Muscle layer of colon (tissue), 2 donors: ENCODE data around the gene SPATA32.

Source experiments
- H3K27ac ChIP-seq: one replicate; pipeline ENCODE4 v1.7.0; 2013; ENCODE audit warnings: low read depth, mild to moderate bottlenecking, low read length, moderate library complexity
- H3K27me3 ChIP-seq, 2 donors: one replicate each; pipeline ENCODE4 v1.7.0; 2013; ENCODE audit warnings: low read length in 2 of 2, mild to moderate bottlenecking in 2 of 2; ENCODE audit not compliant: insufficient read depth in 2 of 2, control insufficient read depth in 1 of 2
- H3K36me3 ChIP-seq: one replicate; pipeline ENCODE4 v1.7.0; 2013; ENCODE audit warnings: mild to moderate bottlenecking, low read length; ENCODE audit not compliant: insufficient read depth
- H3K4me1 ChIP-seq: one replicate; pipeline ENCODE4 v1.7.0; 2013; ENCODE audit warnings: mild to moderate bottlenecking, low read length; ENCODE audit not compliant: insufficient read depth
- H3K4me3 ChIP-seq, 2 donors: one replicate each; pipeline ENCODE4 v1.7.0; 2013; ENCODE audit warnings: low read length in 2 of 2, low read depth in 1 of 2, mild to moderate bottlenecking in 1 of 2, moderate library complexity in 1 of 2
- H3K9ac ChIP-seq: one replicate; pipeline ENCODE4 v1.7.0; 2013; ENCODE audit warnings: low read length
- H3K9me3 ChIP-seq: one replicate; pipeline ENCODE4 v1.7.0; 2013; ENCODE audit warnings: mild to moderate bottlenecking, low read length
- donor health status: abdominal sarcoma.
- donor health status: Adenocarcinoma of cecum.

SPATA32 gene

DNA sequence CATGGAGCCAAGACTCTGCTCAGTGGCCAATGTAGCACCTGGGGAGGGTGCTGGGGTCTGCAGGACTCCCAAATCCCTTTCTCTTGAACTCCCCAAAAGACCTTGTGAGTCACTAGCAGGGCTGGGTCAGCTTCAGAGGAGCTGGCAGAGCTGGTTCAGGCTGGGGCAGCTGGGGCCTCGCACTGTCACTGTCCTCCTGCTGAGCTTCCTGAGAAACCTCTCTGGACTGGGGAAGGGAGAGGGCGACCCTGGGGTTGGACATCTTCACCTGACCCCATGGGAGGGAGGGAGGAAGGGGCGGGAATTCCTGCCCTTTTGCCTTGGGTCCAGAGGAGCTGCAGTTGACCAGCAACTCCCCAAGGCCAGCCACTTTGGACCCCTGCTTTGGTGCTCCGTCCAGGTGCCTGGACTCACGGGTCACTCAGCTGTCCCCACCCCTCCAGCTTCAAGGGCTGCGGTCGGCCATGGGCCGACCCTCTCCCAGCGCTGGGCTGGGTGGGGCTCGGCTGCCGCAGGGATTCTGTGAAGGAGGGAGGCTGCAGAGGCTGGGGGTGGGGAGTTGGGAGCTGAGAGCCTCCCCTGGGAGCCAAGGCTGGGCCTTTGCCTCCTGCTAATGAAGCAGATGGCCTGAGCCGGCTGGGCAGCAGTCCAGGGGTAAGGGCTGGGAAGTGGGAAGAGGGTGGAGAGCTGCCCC is 31.0 kb downstream of the SPATA32 start:
- Histone ChIP-seq H3K27ac (no peak overlapping the region), H3K4me1 (peaks cover 8% of the 10 kb centered on the region)

DNA sequence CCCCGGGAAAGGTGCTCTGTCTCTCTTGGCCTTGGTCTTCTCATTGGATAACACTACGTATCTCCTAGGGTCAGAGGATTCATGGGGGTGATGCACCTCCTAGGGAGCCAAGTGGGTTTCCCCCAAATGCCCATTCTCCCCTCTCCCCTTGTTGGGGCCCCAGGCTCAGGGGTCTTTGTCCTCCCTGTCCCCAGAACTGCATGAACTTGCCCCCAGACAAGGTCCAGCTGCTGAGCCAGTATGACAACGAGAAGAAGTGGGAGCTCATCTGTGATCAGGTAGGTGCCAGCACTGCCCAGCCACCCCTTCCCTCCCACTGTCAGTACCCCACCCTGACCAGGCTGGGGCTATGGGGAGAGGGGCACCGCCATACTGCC is 31.5 kb downstream of the SPATA32 start:
- Histone ChIP-seq H3K27ac (no peak overlapping the region), H3K27me3 (no peaks in the 10 kb centered on the region), H3K36me3 (no peaks in the 10 kb centered on the region), H3K4me3 (no peak overlapping the region), H3K4me1 (peaks cover 8% of the 10 kb centered on the region), H3K9me3 (no peaks in the 10 kb centered on the region), H3K9ac (no peak overlapping the region)

More for the DNA sequence above, 31.0 kb downstream of the SPATA32 start:
- Histone ChIP-seq H3K9me3 (no peaks in the 10 kb centered on the region), H3K27me3 (peaks cover 0 to 1% of the 10 kb centered on the region in 2 donors), H3K4me3 (no peak overlapping the region), H3K36me3 (no peaks in the 10 kb centered on the region), H3K9ac (no peak overlapping the region)

DNA sequence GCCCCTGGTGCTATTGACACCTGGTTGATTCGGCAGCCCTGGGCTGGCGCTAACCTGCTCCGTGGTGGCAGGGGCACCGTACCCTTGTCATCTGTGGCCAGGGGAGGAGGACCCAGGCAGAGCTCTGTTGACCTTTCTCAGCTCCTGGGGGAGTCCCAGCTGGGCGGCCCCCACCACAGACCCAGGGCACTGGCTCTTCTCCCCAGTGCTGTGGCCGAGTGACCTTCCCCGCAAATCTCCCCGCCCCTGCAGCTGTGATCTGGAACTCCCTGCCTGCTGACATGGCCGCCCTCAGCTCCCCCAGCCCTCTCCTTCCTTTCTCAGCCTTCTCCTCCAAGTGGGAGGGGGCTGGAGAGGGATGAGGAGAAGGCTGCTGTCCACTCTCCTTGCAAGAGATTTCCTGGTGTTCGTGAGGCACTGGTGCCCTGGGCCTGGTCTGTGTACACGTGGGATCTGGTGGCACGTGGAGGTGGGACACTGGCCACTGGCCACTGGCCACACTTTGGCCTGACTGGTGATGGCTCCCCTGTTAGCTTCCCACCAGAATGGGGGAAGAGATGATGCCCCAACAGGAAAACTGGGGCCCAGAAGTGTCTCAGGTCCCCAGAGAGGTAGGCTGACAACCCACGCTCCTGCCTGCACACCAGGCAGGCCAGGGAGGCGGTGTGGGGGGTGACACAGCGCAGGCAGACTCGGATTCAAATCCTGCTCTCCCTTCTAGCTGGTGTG is 32.0 kb downstream of the SPATA32 start:
- no peak overlapping the region for H3K4me3 ChIP-seq
- peak overlapping the region; percentile 13 for H3K27ac ChIP-seq
- H3K9ac ChIP-seq, result no peak overlapping the region
- H3K27me3 ChIP-seq, result no peaks in the 10 kb centered on the region
- peaks cover 8% of the 10 kb centered on the region for H3K4me1 ChIP-seq
- no peaks in the 10 kb centered on the region for H3K36me3 ChIP-seq
- no peaks in the 10 kb centered on the region for H3K9me3 ChIP-seq

GRCh38 chr17:45228763-45229539 is 32.9 kb downstream of the SPATA32 start:
- Histone ChIP-seq H3K4me3 (no peak overlapping the region), H3K27me3 (no peaks in the 10 kb centered on the region), H3K9me3 (no peaks in the 10 kb centered on the region), H3K27ac (peak overlapping the region; percentile 47), H3K36me3 (no peaks in the 10 kb centered on the region), H3K9ac (no peak overlapping the region), H3K4me1 (peaks cover 8% of the 10 kb centered on the region)

DNA sequence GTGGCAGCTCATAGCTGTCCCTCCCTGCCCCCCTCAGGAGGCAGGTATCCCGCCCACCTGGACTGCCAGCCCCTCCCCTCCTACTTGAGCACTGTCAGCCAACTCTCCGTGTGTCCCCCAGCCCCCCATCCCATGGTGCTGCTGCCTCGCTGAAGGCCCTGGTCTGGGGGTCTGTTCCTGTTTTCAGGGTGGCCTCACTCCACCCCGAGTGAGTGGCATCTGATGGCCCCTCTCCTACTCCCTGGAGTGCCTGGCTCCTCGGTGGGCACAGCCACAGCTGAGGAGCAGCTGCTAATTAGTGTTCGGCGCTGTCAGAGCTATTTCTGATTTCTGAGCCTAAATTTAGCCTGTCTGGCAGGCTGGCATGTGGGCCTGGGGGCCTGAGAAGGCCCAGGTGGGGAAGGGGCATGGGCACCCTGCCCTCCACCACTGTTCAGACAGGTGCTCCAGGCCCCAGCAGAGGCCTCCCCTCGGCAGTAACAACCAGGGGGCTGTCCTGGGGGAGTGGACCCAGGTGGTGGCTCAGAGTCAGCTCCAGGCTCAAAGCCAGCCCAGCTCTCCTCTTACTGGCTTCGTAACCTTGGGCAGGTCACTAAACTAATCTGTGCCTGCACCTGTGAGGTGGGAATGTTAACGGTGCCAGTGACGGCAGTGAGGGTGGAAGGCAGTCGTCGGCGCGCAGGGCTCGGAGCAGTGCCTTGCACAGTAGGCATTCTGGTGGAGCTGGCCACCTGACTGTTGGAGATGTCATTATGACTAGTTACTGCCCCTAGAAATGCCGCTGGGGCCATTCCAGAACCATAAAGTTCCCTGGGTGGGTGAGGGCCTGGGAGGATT is 33.8 kb downstream of the SPATA32 start:
- Histone ChIP-seq H3K36me3 (no peaks in the 10 kb centered on the region), H3K4me3 (no peak overlapping the region), H3K9me3 (no peaks in the 10 kb centered on the region), H3K27me3 (no peaks in the 10 kb centered on the region), H3K4me1 (peaks cover 8% of the 10 kb centered on the region), H3K27ac (peak overlapping the region; percentile 47), H3K9ac (no peak overlapping the region)

DNA sequence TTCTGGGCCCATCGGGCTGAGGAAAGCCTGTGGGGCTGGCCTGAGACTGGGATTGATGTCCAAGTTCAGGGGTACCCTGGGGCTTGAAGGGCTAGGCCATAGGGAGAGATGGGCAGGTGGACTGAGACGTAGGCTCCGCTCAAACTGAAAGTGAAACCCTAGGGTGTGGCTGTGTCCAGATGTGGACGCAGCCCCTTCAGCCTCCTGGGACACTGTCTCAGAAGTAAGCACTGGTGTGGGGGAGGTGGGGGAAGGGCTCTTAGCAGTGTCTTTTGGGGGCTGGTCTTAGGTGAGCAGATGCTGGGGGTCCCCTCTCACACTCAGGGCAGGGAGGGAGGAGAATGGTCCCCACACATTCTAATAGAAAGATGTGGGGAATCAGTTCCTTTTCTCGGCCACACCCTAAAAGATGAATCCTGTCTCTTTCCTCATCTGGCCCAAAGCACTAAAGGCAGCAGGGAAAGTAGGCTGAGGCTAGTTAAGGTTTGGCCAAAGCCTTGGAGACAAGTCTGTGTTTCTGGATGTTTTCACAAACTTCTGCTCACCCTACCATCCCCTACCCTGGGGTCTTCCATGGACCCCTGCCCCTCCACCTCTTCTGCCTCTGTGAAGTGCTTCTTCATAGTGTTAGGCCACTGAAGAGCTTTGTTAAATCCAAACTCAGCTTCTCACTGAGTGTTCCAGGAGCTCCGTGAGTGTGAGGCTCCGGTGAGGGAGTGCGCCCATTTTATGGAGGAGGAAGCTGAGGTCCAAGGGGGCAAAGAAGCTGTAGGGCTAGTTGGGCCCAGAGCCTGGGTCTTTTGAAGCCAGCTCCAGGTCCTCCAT is 34.6 kb downstream of the SPATA32 start:
- Histone ChIP-seq H3K36me3 (no peaks in the 10 kb centered on the region), H3K4me3 (no peak overlapping the region), H3K27ac (peak overlapping the region; percentile 47), H3K4me1 (peaks cover 8% of the 10 kb centered on the region), H3K27me3 (peaks cover 0 to 8% of the 10 kb centered on the region in 2 donors), H3K9me3 (no peaks in the 10 kb centered on the region), H3K9ac (no peak overlapping the region)

GRCh38 chr17:45226576-45226975 is 35.3 kb downstream of the SPATA32 start:
- Histone ChIP-seq H3K9ac (no peak overlapping the region), H3K27ac (peak overlapping the region; percentile 47), H3K36me3 (no peaks in the 10 kb centered on the region), H3K27me3 (peaks cover 0 to 10% of the 10 kb centered on the region in 2 donors), H3K4me1 (peaks cover 8% of the 10 kb centered on the region), H3K9me3 (no peaks in the 10 kb centered on the region), H3K4me3 (no peak overlapping the region)

GRCh38 chr17:45225964-45226530 is 35.8 kb downstream of the SPATA32 start:
- H3K36me3 ChIP-seq, result no peaks in the 10 kb centered on the region
- no peak overlapping the region for H3K9ac ChIP-seq
- no peak overlapping the region for H3K4me3 ChIP-seq
- no peaks in the 10 kb centered on the region for H3K9me3 ChIP-seq
- no peak overlapping the region for H3K27ac ChIP-seq
- peaks cover 0 to 12% of the 10 kb centered on the region in 2 donors for H3K27me3 ChIP-seq
- peaks cover 8% of the 10 kb centered on the region for H3K4me1 ChIP-seq

DNA sequence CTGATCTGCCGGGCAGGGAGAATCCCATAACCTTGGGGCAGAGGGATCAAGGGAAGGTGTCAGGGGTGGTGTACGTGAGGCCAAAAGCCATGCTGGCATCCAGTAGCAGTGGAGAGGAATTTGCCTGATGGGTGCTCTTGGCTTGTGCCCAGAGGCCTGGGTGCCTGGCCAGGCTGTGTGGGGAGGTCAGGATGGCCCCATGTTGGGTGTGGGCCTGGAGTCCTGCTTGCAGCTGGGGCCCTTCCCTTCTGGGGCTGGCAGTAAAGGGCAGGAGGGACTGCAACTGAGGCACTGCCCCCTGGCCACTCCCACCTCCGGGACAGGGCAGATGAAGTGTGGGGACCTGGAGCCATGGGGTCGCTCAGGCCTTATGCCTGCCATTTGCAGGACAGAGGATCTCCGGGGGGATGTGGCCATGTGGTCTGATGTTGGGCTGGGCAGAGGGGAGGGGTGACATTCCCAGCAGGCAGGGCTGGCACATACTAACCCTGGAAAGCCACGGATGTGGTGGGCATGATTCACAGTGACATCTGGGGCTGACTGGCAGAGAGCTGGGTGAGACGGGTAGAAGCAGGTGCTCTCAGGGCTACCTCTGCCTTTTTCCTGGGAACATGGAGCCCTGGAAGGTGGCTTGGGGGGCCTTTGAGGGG is 36.7 kb downstream of the SPATA32 start:
- Histone ChIP-seq H3K27me3 (peaks cover 0 to 15% of the 10 kb centered on the region in 2 donors), H3K36me3 (no peaks in the 10 kb centered on the region), H3K27ac (peak overlapping the region; percentile 14), H3K4me1 (peaks cover under 1% of the 10 kb centered on the region), H3K9me3 (no peaks in the 10 kb centered on the region), H3K4me3 (no peak overlapping the region), H3K9ac (no peak overlapping the region)

GRCh38 chr17:45224671-45225050 is 37.2 kb downstream of the SPATA32 start:
- Histone ChIP-seq H3K4me1 (no peaks in the 10 kb centered on the region), H3K9me3 (no peaks in the 10 kb centered on the region), H3K9ac (no peak overlapping the region), H3K4me3 (no peak overlapping the region), H3K36me3 (no peaks in the 10 kb centered on the region), H3K27ac (peak overlapping the region; percentile 14), H3K27me3 (peaks cover 0 to 15% of the 10 kb centered on the region in 2 donors)
